ENCODE results near the gene AUTS2. TPM values are rescaled to one million over a fixed set of nuclear protein-coding genes. Genes with fewer than 3 reads are reported as not detected.

AUTS2 gene
- total RNA-seq, 1 donor from 2014 or later = 5.3 TPM

- no peak for ATAC-seq
- intact Hi-C loops (cut with DNase I) = no loop called here
- DNase-seq (ENCODE audit: missing footprints) = no peak
Measured at GRCh38 chr7:70056363-70056762, 458.1 kb downstream of the AUTS2 start.

GRCh38 chr7:70060298-70061068 lies 462.2 kb downstream of the AUTS2 start:
- no peak for DNase-seq (ENCODE audit: missing footprints)
- intact Hi-C loops (cut with DNase I) = no loop called here
- ATAC-seq = no peak

GRCh38 chr7:70063371-70063770 lies 465.1 kb downstream of the AUTS2 start:
- DNase-seq (ENCODE audit: missing footprints) = no peak
- intact Hi-C loops (cut with DNase I) = no loop called here
- no peak for ATAC-seq

- intact Hi-C loops (cut with DNase I) = no loop called here
- ATAC-seq (peak; percentile 67), DNase-seq (ENCODE audit: missing footprints) (no peak)
Measured at GRCh38 chr7:70063927-70064326, 465.7 kb downstream of the AUTS2 start.

- DNase-seq (ENCODE audit: missing footprints) (no peak), ATAC-seq (no peak)
- intact Hi-C loops (cut with DNase I) = no loop called here
Measured at GRCh38 chr7:70066844-70067243, 468.6 kb downstream of the AUTS2 start.

GRCh38 chr7:70068531-70068930 lies 470.3 kb downstream of the AUTS2 start:
- intact Hi-C loops (cut with DNase I) = no loop called here
- no peak for DNase-seq (ENCODE audit: missing footprints)
- no peak for ATAC-seq

- no peak for DNase-seq (ENCODE audit: missing footprints)
Measured at GRCh38 chr7:70069977-70070376, 471.7 kb downstream of the AUTS2 start.

GRCh38 chr7:70071766-70072165 lies 473.5 kb downstream of the AUTS2 start:
- intact Hi-C loops (cut with DNase I) = no loop called here
- no peak for DNase-seq (ENCODE audit: missing footprints)
- ATAC-seq = no peak

More at GRCh38 chr7:70069977-70070376, 471.7 kb downstream of the AUTS2 start:
- no peak for ATAC-seq
- intact Hi-C loops (cut with DNase I) = no loop called here

GRCh38 chr7:70072220-70072619 lies 473.9 kb downstream of the AUTS2 start:
- DNase-seq (ENCODE audit: missing footprints) (no peak), ATAC-seq (peak; percentile 79)
- intact Hi-C loops (cut with DNase I) = no loop called here

- ATAC-seq (no peak), DNase-seq (ENCODE audit: missing footprints) (no peak)
- intact Hi-C loops (cut with DNase I) = no loop called here
Measured at GRCh38 chr7:70076325-70076724, 478.1 kb downstream of the AUTS2 start.

- intact Hi-C loops (cut with DNase I) = no loop called here
- no peak for ATAC-seq
- DNase-seq (ENCODE audit: missing footprints) = no peak
Measured at GRCh38 chr7:70082099-70082611, 483.9 kb downstream of the AUTS2 start.

- no peak for ATAC-seq
- DNase-seq (ENCODE audit: missing footprints) = no peak
- intact Hi-C loops (cut with DNase I) = no loop called here
Measured at GRCh38 chr7:70091362-70091761, 493.1 kb downstream of the AUTS2 start.

GRCh38 chr7:70092314-70093204 lies 494.3 kb downstream of the AUTS2 start:
- DNase-seq (ENCODE audit: missing footprints) (no peak), ATAC-seq (peak; percentile 57)
- intact Hi-C loops (cut with DNase I) = no loop called here

GRCh38 chr7:70093205-70093904 lies 495.1 kb downstream of the AUTS2 start:
- no peak for DNase-seq (ENCODE audit: missing footprints)
- ATAC-seq = peak; percentile 69
- intact Hi-C loops (cut with DNase I) = no loop called here

GRCh38 chr7:70094831-70095230 lies 496.6 kb downstream of the AUTS2 start:
- ATAC-seq (no peak), DNase-seq (ENCODE audit: missing footprints) (no peak)
- intact Hi-C loops (cut with DNase I) = no loop called here

- ATAC-seq (no peak), DNase-seq (ENCODE audit: missing footprints) (no peak)
- intact Hi-C loops (cut with DNase I) = no loop called here
Measured at GRCh38 chr7:70097645-70098044, 499.4 kb downstream of the AUTS2 start.

- ATAC-seq (peak; percentile 42), DNase-seq (ENCODE audit: missing footprints) (no peak)
- intact Hi-C loops (cut with DNase I) = no loop called here
Measured at GRCh38 chr7:70098133-70098561, 499.9 kb downstream of the AUTS2 start.

- intact Hi-C loops (cut with DNase I) = no loop called here
- DNase-seq (ENCODE audit: missing footprints) (no peak), ATAC-seq (no peak)
Measured at GRCh38 chr7:70098905-70099672, 500.8 kb downstream of the AUTS2 start.

Measured in Right ventricle myocardium inferior (tissue), 1 donor.